Thyroid gland (tissue), 4 donors: ENCODE results near the gene MRGPRG. TPM values are rescaled to one million over a fixed set of nuclear protein-coding genes. Genes with fewer than 3 reads are reported as not detected.

Experiments
- DNase-seq, 2 donors: peaks; one replicate each; pipeline ENCODE4 v3.0.0-alpha.2; 2019
- H3K27ac ChIP-seq, 3 donors: fragments of 200-600 bp; sonication (generic); 1 replicate in 2 of 3; 2 replicates in 1 of 3; pipeline ENCODE4 v1.5.1; 2016 to 2019; ENCODE audit warnings: mild to moderate bottlenecking in 1 of 3, moderate library complexity in 1 of 3
- H3K27me3 ChIP-seq: fragments of 200-600 bp; sonication (generic); one replicate; pipeline ENCODE4 v1.5.1; 2019
- H3K36me3 ChIP-seq, 2 donors: fragments of 200-600 bp; sonication (generic); one replicate each; pipeline ENCODE4 v1.5.1; 2016 to 2019
- H3K4me1 ChIP-seq, 2 donors: fragments of 200-600 bp; sonication (generic); one replicate each; pipeline ENCODE4 v1.5.1; 2017 to 2019
- H3K4me3 ChIP-seq, 3 donors: fragments of 200-600 bp; sonication (generic); replicated peaks in 1 of 3; 1 replicate in 2 of 3; 2 replicates in 1 of 3; pipeline ENCODE4 v1.5.1; 2016; ENCODE audit warnings: mild to moderate bottlenecking in 1 of 3
- H3K9me3 ChIP-seq: fragments of 200-600 bp; sonication (generic); one replicate; pipeline ENCODE4 v1.5.1; 2017
- CTCF ChIP-seq, 6 experiments: fragments of 200-600 bp in 3 of 6; fragments of 450-650 bp in 3 of 6; sonication (generic) in 3 of 6; IDR thresholded peaks; one replicate each; pipeline ENCODE4 v1.5.1; 2016 to 2019; ENCODE audit warnings: antibody characterized with exemption in 6 of 6, mild to moderate bottlenecking in 2 of 6, inconsistent platforms in 1 of 6, moderate library complexity in 1 of 6
- POLR2A ChIP-seq, 2 donors: fragments of 450-650 bp; IDR thresholded peaks; one replicate each; pipeline ENCODE4 v1.6.1; 2017; ENCODE audit warnings: antibody characterized with exemption in 2 of 2, mild to moderate bottlenecking in 2 of 2, moderate library complexity in 1 of 2
- WGBS, 2 donors: methylation state at CpG; one replicate each; pipeline ENCODE4 v1.1.5; 2017; 5-methylcytosine and 5-hydroxymethylcytosine counted together
- intact Hi-C: fragments of 100-400 bp; cut with DNase I; formaldehyde crosslinking; loops from one replicate; pipeline ENCODE4 v1.15.1; 2023
- total RNA-seq, 4 donors: library from RNA; depleted of rRNA; stranded (reverse); fragments of >200 nt; gene quantifications; one replicate each; pipeline ENCODE4 v1.2.3, GENCODE V29; 2016

Gene MRGPRG
- total RNA-seq, 4 donors from 2014 or later = not detected

- no peak for DNase-seq
- Histone ChIP-seq H3K27me3 (no peaks in the 10 kb centered on the region), H3K36me3 (no peaks in the 10 kb centered on the region), H3K4me1 (no peaks in the 10 kb centered on the region), H3K4me3 (no peak overlapping the region), H3K27ac (no peak overlapping the region), H3K9me3 (no peaks in the 10 kb centered on the region)
- TF ChIP-seq CTCF (IDR thresholded peaks at IDR 0.05) = no peak
- TF ChIP-seq POLR2A (IDR thresholded peaks at IDR 0.05) = no peak
- WGBS, 2 donors = 59 to 62% methylated on average over 23 to 24 of the region's 24 CpGs
- intact Hi-C loops = loop anchor here (10.0 kb wide), 1 partner anchor 109 kb away; no protein-coding TSS in a partner anchor
These were observed 4.8 kb downstream of the MRGPRG start for GRCh38 chr11:3213659-3214419.

- Histone ChIP-seq H3K9me3 (no peaks in the 10 kb centered on the region), H3K4me3 (no peak overlapping the region), H3K27ac (no peak overlapping the region), H3K4me1 (peaks cover 6 to 24% of the 10 kb centered on the region in 2 donors), H3K27me3 (no peaks in the 10 kb centered on the region), H3K36me3 (no peaks in the 10 kb centered on the region)
- intact Hi-C loops = no loop called here
- DNase-seq = no peak
- WGBS, 2 donors = 91 to 94% methylated on average over 6 of the region's 6 CpGs
- TF ChIP-seq POLR2A (IDR thresholded peaks at IDR 0.05) = no peak
- no peak for TF ChIP-seq CTCF (IDR thresholded peaks at IDR 0.05)
These were observed 10.3 kb downstream of the MRGPRG start for GRCh38 chr11:3208272-3208671.

GRCh38 chr11:3207526-3208189 is 11.0 kb downstream of the MRGPRG start:
- intact Hi-C loops = no loop called here
- Histone ChIP-seq H3K4me3 (no peak overlapping the region), H3K9me3 (no peaks in the 10 kb centered on the region), H3K27me3 (no peaks in the 10 kb centered on the region), H3K27ac (no peak overlapping the region), H3K36me3 (no peaks in the 10 kb centered on the region), H3K4me1 (peaks cover 6 to 29% of the 10 kb centered on the region in 2 donors)
- TF ChIP-seq CTCF (IDR thresholded peaks at IDR 0.05) (no peak), POLR2A (IDR thresholded peaks at IDR 0.05) (no peak)
- DNase-seq = no peak
- 77 to 88% methylated on average over 8 of the region's 8 CpGs for WGBS, 2 donors

GRCh38 chr11:3206922-3207204 is 11.8 kb downstream of the MRGPRG start:
- Histone ChIP-seq H3K4me3 (no peak overlapping the region), H3K27me3 (no peaks in the 10 kb centered on the region), H3K36me3 (no peaks in the 10 kb centered on the region), H3K9me3 (no peaks in the 10 kb centered on the region), H3K4me1 (peaks cover 6 to 29% of the 10 kb centered on the region in 2 donors), H3K27ac (no peak overlapping the region)
- no peak for TF ChIP-seq POLR2A (IDR thresholded peaks at IDR 0.05)
- no peak for TF ChIP-seq CTCF (IDR thresholded peaks at IDR 0.05)
- intact Hi-C loops = no loop called here
- DNase-seq = no peak
- WGBS, 2 donors = 94 to 95% methylated on average over 1 of the region's 1 CpG
